ENCODE results near the gene CFAP298.

Gene CFAP298

DNA sequence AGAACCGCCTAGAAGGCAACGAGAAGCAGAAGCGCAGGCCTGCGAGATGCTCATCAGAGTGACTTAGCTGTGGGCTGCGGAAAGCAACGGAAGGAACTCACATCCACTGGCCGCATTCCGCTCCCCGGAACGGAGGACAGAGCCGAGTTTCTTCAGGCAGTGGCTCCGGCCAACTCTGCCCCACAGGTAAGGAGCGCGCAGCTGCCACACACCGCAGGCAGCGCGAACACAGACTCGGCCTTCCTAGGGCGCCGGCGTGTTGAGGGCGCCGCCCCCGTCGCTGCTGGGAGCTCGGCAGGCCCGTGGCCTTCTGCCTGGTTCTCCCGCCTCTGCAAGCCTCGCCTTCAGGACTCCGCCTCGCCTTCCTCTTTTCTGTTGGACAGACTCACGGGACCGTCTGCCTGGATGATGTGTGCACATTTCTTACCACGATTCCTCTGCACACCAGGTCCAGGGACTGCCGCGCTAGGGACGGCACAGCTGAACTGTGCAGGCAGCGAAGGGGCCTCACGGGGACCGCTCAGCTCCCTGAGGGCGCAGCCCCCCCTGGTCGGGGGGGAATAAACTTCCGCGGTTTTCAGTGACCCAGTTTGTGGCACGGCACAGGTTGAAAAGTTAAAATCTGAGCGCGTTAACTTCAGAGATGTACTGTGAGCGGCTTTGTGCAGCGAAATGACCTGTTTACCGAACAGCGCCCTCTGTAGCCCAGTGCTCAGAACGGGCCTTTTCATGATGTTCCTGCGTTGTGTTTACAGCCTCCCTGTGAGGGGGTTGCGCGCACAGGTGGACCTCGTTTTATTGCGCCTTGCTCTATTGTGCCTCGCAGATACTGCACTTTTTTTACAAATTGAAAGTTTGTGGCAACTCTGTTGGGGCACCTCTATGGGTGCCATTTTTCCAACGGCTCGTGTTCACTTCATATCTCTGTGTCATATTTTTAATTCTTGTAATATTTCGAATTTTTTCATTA lies 42.6 kb downstream of the CFAP298 start (continued):
- TF ChIP-seq, protein P1, sequence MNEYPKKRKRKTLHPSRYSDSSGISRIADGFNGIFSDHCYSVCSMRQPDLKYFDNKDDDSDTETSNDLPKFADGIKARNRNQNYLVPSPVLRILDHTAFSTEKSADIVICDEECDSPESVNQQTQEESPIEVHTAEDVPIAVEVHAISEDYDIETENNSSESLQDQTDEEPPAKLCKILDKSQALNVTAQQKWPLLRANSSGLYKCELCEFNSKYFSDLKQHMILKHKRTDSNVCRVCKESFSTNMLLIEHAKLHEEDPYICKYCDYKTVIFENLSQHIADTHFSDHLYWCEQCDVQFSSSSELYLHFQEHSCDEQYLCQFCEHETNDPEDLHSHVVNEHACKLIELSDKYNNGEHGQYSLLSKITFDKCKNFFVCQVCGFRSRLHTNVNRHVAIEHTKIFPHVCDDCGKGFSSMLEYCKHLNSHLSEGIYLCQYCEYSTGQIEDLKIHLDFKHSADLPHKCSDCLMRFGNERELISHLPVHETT (tag by site-specific recombination; IDR thresholded peaks at IDR 0.05), result peak; percentile 27; the same call in 1 of the 2 replicates
- 0 out of 2 replicates have a peak, but pooled peaks have one; percentile 69 for TF ChIP-seq ZXDB (tag by site-specific recombination; IDR thresholded peaks at IDR 0.05)
- TF ChIP-seq, protein P2, sequence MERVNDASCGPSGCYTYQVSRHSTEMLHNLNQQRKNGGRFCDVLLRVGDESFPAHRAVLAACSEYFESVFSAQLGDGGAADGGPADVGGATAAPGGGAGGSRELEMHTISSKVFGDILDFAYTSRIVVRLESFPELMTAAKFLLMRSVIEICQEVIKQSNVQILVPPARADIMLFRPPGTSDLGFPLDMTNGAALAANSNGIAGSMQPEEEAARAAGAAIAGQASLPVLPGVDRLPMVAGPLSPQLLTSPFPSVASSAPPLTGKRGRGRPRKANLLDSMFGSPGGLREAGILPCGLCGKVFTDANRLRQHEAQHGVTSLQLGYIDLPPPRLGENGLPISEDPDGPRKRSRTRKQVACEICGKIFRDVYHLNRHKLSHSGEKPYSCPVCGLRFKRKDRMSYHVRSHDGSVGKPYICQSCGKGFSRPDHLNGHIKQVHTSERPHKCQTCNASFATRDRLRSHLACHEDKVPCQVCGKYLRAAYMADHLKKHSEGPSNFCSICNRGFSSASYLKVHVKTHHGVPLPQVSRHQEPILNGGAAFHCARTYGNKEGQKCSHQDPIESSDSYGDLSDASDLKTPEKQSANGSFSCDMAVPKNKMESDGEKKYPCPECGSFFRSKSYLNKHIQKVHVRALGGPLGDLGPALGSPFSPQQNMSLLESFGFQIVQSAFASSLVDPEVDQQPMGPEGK (tag by site-specific recombination; IDR thresholded peaks at IDR 0.05), result peak; percentile 90
- TF ChIP-seq IKZF3 (tag by site-specific recombination; IDR thresholded peaks at IDR 0.05), result no peak
- TF ChIP-seq, protein P3, sequence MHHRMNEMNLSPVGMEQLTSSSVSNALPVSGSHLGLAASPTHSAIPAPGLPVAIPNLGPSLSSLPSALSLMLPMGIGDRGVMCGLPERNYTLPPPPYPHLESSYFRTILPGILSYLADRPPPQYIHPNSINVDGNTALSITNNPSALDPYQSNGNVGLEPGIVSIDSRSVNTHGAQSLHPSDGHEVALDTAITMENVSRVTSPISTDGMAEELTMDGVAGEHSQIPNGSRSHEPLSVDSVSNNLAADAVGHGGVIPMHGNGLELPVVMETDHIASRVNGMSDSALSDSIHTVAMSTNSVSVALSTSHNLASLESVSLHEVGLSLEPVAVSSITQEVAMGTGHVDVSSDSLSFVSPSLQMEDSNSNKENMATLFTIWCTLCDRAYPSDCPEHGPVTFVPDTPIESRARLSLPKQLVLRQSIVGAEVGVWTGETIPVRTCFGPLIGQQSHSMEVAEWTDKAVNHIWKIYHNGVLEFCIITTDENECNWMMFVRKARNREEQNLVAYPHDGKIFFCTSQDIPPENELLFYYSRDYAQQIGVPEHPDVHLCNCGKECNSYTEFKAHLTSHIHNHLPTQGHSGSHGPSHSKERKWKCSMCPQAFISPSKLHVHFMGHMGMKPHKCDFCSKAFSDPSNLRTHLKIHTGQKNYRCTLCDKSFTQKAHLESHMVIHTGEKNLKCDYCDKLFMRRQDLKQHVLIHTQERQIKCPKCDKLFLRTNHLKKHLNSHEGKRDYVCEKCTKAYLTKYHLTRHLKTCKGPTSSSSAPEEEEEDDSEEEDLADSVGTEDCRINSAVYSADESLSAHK (tag by site-specific recombination; IDR thresholded peaks at IDR 0.05), result peak; percentile 88
- TF ChIP-seq ZNF302 (tag by site-specific recombination; IDR thresholded peaks at IDR 0.05; ENCODE audit: low read depth), result no peak
- TF ChIP-seq, protein P4, sequence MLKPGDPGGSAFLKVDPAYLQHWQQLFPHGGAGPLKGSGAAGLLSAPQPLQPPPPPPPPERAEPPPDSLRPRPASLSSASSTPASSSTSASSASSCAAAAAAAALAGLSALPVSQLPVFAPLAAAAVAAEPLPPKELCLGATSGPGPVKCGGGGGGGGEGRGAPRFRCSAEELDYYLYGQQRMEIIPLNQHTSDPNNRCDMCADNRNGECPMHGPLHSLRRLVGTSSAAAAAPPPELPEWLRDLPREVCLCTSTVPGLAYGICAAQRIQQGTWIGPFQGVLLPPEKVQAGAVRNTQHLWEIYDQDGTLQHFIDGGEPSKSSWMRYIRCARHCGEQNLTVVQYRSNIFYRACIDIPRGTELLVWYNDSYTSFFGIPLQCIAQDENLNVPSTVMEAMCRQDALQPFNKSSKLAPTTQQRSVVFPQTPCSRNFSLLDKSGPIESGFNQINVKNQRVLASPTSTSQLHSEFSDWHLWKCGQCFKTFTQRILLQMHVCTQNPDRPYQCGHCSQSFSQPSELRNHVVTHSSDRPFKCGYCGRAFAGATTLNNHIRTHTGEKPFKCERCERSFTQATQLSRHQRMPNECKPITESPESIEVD (tag by site-specific recombination; IDR thresholded peaks at IDR 0.05), result no peak
- TF ChIP-seq, protein P5, sequence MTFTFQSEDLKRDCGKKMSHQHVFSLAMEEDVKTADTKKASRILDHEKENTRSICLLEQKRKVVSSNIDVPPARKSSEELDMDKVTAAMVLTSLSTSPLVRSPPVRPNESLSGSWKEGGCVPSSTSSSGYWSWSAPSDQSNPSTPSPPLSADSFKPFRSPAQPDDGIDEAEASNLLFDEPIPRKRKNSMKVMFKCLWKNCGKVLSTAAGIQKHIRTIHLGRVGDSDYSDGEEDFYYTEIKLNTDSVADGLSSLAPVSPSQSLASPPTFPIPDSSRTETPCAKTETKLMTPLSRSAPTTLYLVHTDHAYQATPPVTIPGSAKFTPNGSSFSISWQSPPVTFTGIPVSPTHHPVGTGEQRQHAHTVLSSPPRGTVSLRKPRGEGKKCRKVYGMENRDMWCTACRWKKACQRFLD (tag by site-specific recombination; IDR thresholded peaks at IDR 0.05), result no peak
- TF ChIP-seq, protein P6, sequence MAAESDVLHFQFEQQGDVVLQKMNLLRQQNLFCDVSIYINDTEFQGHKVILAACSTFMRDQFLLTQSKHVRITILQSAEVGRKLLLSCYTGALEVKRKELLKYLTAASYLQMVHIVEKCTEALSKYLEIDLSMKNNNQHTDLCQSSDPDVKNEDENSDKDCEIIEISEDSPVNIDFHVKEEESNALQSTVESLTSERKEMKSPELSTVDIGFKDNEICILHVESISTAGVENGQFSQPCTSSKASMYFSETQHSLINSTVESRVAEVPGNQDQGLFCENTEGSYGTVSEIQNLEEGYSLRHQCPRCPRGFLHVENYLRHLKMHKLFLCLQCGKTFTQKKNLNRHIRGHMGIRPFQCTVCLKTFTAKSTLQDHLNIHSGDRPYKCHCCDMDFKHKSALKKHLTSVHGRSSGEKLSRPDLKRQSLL (tag by site-specific recombination; IDR thresholded peaks at IDR 0.05), result no peak
- TF ChIP-seq, protein P7, sequence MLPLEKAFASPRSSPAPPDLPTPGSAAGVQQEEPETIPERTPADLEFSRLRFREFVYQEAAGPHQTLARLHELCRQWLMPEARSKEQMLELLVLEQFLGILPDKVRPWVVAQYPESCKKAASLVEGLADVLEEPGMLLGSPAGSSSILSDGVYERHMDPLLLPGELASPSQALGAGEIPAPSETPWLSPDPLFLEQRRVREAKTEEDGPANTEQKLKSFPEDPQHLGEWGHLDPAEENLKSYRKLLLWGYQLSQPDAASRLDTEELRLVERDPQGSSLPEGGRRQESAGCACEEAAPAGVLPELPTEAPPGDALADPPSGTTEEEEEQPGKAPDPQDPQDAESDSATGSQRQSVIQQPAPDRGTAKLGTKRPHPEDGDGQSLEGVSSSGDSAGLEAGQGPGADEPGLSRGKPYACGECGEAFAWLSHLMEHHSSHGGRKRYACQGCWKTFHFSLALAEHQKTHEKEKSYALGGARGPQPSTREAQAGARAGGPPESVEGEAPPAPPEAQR (tag by site-specific recombination; IDR thresholded peaks at IDR 0.05), result no peak
- 0 out of 2 replicates have a peak, but pooled peaks have one; percentile 18 for TF ChIP-seq ZBTB21 (tag by site-specific recombination; IDR thresholded peaks at IDR 0.05)
- TF ChIP-seq ZNF48 (tag by site-specific recombination; IDR thresholded peaks at IDR 0.05), result no peak
- no peak for TF ChIP-seq ZNF670 (tag by site-specific recombination; IDR thresholded peaks at IDR 0.05; ENCODE audit: low read depth)
- no peak for TF ChIP-seq ZNF791 (tag by site-specific recombination; IDR thresholded peaks at IDR 0.05)
- TF ChIP-seq, protein P8, sequence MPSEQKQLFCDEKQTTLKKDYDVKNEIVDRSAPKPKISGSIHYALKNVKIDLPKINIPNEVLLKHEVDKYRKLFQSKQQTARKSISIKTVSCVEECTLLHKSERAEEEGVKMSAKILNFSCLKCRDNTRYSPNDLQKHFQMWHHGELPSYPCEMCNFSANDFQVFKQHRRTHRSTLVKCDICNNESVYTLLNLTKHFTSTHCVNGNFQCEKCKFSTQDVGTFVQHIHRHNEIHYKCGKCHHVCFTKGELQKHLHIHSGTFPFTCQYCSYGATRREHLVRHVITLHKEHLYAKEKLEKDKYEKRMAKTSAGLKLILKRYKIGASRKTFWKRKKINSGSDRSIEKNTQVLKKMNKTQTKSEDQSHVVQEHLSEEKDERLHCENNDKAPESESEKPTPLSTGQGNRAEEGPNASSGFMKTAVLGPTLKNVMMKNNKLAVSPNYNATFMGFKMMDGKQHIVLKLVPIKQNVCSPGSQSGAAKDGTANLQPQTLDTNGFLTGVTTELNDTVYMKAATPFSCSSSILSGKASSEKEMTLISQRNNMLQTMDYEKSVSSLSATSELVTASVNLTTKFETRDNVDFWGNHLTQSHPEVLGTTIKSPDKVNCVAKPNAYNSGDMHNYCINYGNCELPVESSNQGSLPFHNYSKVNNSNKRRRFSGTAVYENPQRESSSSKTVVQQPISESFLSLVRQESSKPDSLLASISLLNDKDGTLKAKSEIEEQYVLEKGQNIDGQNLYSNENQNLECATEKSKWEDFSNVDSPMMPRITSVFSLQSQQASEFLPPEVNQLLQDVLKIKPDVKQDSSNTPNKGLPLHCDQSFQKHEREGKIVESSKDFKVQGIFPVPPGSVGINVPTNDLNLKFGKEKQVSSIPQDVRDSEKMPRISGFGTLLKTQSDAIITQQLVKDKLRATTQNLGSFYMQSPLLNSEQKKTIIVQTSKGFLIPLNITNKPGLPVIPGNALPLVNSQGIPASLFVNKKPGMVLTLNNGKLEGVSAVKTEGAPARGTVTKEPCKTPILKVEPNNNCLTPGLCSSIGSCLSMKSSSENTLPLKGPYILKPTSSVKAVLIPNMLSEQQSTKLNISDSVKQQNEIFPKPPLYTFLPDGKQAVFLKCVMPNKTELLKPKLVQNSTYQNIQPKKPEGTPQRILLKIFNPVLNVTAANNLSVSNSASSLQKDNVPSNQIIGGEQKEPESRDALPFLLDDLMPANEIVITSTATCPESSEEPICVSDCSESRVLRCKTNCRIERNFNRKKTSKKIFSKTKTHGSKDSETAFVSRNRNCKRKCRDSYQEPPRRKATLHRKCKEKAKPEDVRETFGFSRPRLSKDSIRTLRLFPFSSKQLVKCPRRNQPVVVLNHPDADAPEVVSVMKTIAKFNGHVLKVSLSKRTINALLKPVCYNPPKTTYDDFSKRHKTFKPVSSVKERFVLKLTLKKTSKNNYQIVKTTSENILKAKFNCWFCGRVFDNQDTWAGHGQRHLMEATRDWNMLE (tag by site-specific recombination; conservative IDR thresholded peaks at IDR 0.05; ENCODE audit: low read depth), result no peak
- TF ChIP-seq, protein P9, sequence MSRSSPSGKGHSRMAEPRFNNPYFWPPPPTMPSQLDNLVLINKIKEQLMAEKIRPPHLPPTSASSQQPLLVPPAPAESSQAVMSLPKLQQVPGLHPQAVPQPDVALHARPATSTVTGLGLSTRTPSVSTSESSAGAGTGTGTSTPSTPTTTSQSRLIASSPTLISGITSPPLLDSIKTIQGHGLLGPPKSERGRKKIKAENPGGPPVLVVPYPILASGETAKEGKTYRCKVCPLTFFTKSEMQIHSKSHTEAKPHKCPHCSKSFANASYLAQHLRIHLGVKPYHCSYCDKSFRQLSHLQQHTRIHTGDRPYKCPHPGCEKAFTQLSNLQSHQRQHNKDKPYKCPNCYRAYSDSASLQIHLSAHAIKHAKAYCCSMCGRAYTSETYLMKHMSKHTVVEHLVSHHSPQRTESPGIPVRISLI (tag by site-specific recombination; IDR thresholded peaks at IDR 0.05), result no peak
- TF ChIP-seq ZNF350 (tag by site-specific recombination; IDR thresholded peaks at IDR 0.05), result no peak
- peak; percentile 77 for TF ChIP-seq SP7 (tag by site-specific recombination; IDR thresholded peaks at IDR 0.05)
- no peak for TF ChIP-seq ZNF571 (tag by site-specific recombination; IDR thresholded peaks at IDR 0.05)
